HEK293 (cell line): ENCODE results near the gene HEATR5B.
A peak's percentile ranks its signal among the peaks of the same experiment; 100 is the strongest.

Experiments used
- CTCF ChIA-PET: fragments of 350-600 bp; formaldehyde crosslinking; extraction: SDS; loops from one replicate; lab custom pipeline; 2021; ENCODE audit warnings: antibody characterized with exemption; lab: Yijun Ruan, JAX
- POLR2A ChIA-PET: fragments of 300-600 bp; formaldehyde crosslinking; extraction: SDS; loops from one replicate; lab custom pipeline; 2020; ENCODE audit warnings: antibody characterized with exemption, inconsistent platforms; lab: Yijun Ruan, JAX
- H3K27ac ChIP-seq: fragments of 200-500 bp; sonication (Bioruptor generic); 2 replicates; pipeline ENCODE4 v1.5.1; 2014; ENCODE audit warnings: low read depth, low read length, control low read depth, inconsistent platforms; ENCODE audit errors: extremely low read depth
- H3K36me3 ChIP-seq, 2 experiments: fragments of 200-500 bp in 1 of 2; sonication (Bioruptor generic) in 1 of 2; 1 replicate in 1 of 2; 2 replicates in 1 of 2; pipeline ENCODE4 v1.5.1; 2014 to 2017; ENCODE audit warnings: inconsistent platforms in 2 of 2, low read length in 2 of 2; ENCODE audit not compliant: control insufficient read depth in 2 of 2, insufficient read depth in 1 of 2
- H3K4me1 ChIP-seq: fragments of 200-500 bp; sonication (Bioruptor generic); 2 replicates; pipeline ENCODE4 v1.5.1; 2014; ENCODE audit warnings: mild to moderate bottlenecking, low read length, inconsistent platforms; ENCODE audit not compliant: control insufficient read depth, insufficient read depth
- H3K4me3 ChIP-seq: 2 replicates; pipeline ENCODE4 v1.5.1; 2011; ENCODE audit warnings: low read depth, mild to moderate bottlenecking, control low read depth, low read length, moderate library complexity
- H3K9me3 ChIP-seq: fragments of 200-500 bp; sonication (Bioruptor generic); 2 replicates; pipeline ENCODE4 v1.5.1; 2014; ENCODE audit warnings: low read depth, low read length, inconsistent platforms; ENCODE audit not compliant: control insufficient read depth, insufficient read depth
- HOXA7 ChIP-seq: sonication (generic); formaldehyde crosslinking; IDR thresholded peaks from 2 replicates; pipeline ENCODE4 v1.8.1; 2022; ENCODE audit warnings: missing genetic modification reagents, borderline replicate concordance
- PRDM1 ChIP-seq: fragments of 450-650 bp; formaldehyde crosslinking; IDR thresholded peaks from 2 replicates; pipeline ENCODE4; 2016; ENCODE audit warnings: missing biosample characterization, missing genetic modification characterization
- SP7 ChIP-seq: fragments of 450-650 bp; formaldehyde crosslinking; IDR thresholded peaks from 2 replicates; pipeline ENCODE4 v1.5.1; 2016; ENCODE audit warnings: missing biosample characterization, missing genetic modification characterization
- WT1 ChIP-seq: fragments of 450-650 bp; formaldehyde crosslinking; IDR thresholded peaks from 2 replicates; pipeline ENCODE4 v1.5.1; 2016; ENCODE audit warnings: missing biosample characterization, missing genetic modification characterization
- ZNF140 ChIP-seq: fragments of 450-650 bp; formaldehyde crosslinking; IDR thresholded peaks from 2 replicates; pipeline ENCODE4 v1.5.1; 2016; ENCODE audit warnings: missing biosample characterization, missing genetic modification characterization
- ZNF211 ChIP-seq: fragments of 450-650 bp; formaldehyde crosslinking; IDR thresholded peaks from 2 replicates; pipeline ENCODE4 v1.5.1; 2016; ENCODE audit warnings: low read depth, missing biosample characterization, missing genetic modification characterization
- ZNF292 ChIP-seq: fragments of 450-650 bp; formaldehyde crosslinking; IDR thresholded peaks from 2 replicates; pipeline ENCODE4 v1.5.1; 2016; ENCODE audit warnings: low read depth, missing biosample characterization, missing genetic modification characterization, borderline replicate concordance
- ZNF335 ChIP-seq: fragments of 450-650 bp; formaldehyde crosslinking; conservative IDR thresholded peaks from 2 replicates; pipeline ENCODE4 v1.5.1; 2016; ENCODE audit warnings: missing biosample characterization, missing genetic modification characterization
- ZNF423 ChIP-seq: fragments of 450-650 bp; formaldehyde crosslinking; IDR thresholded peaks from 2 replicates; pipeline ENCODE4 v1.5.1; 2016; ENCODE audit warnings: missing biosample characterization, missing genetic modification characterization
- ZNF473 ChIP-seq: fragments of 450-650 bp; formaldehyde crosslinking; IDR thresholded peaks from 2 replicates; pipeline ENCODE4 v1.5.1; 2017; ENCODE audit warnings: missing biosample characterization, missing genetic modification characterization
- ZNF548 ChIP-seq: fragments of 450-650 bp; formaldehyde crosslinking; IDR thresholded peaks from 2 replicates; pipeline ENCODE4 v1.5.1; 2016; ENCODE audit warnings: missing biosample characterization, missing genetic modification characterization
- ZNF596 ChIP-seq: fragments of 450-650 bp; IDR thresholded peaks from 2 replicates; pipeline ENCODE4 v1.5.0; 2018; ENCODE audit warnings: missing biosample characterization, mild to moderate bottlenecking, missing genetic modification characterization, moderate library complexity
- ZNF654 ChIP-seq: fragments of 450-650 bp; formaldehyde crosslinking; IDR thresholded peaks from 2 replicates; pipeline ENCODE4 v1.5.1; 2016; ENCODE audit warnings: low read depth, missing biosample characterization, missing genetic modification characterization
- ZNF776 ChIP-seq: fragments of 450-650 bp; formaldehyde crosslinking; IDR thresholded peaks from 2 replicates; pipeline ENCODE4 v1.5.0; 2017; ENCODE audit warnings: missing biosample characterization, missing genetic modification characterization, borderline replicate concordance
- TF ChIP-seq, protein P1 (sequence below): fragments of 450-650 bp; formaldehyde crosslinking; IDR thresholded peaks from 2 replicates; pipeline ENCODE4 v1.5.1; 2017; ENCODE audit warnings: missing biosample characterization, missing genetic modification characterization
- TF ChIP-seq, protein P2 (sequence below): fragments of 450-650 bp; formaldehyde crosslinking; IDR thresholded peaks from 2 replicates; pipeline ENCODE4 v1.5.1; 2016; ENCODE audit warnings: missing biosample characterization, missing genetic modification characterization
- TF ChIP-seq, protein P3 (sequence below): fragments of 450-650 bp; formaldehyde crosslinking; IDR thresholded peaks from 2 replicates; pipeline ENCODE4 v1.5.1; 2016; ENCODE audit warnings: missing biosample characterization, missing genetic modification characterization
- TF ChIP-seq, protein P4 (sequence below): fragments of 450-650 bp; IDR thresholded peaks from 2 replicates; pipeline ENCODE4 v1.5.1; 2018; ENCODE audit warnings: missing biosample characterization, mild to moderate bottlenecking, missing genetic modification characterization
- TF ChIP-seq, protein P5 (sequence below): sonication (generic); formaldehyde crosslinking; IDR thresholded peaks from 2 replicates; pipeline ENCODE4 v1.8.1; 2022; ENCODE audit warnings: mild to moderate bottlenecking, moderate library complexity, missing genetic modification reagents

The HEATR5B gene

DNA sequence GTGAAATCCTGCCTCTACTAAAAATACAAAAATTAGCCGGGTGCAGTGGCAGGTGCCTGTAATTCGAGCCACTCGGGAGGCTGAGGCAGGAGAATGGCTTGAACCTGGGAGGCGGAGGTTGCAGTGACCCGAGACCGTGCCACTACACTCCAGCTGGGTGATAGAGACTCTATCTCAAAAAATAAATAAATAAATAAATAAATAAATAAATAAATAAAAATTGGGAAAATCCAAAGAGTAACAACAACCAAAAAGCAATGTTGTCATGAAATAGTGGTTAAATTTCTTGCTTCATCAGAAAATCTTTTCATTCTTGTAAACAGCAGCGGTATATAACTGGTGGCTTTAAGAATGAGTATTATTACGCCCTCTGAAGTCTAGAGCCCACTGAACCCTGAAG is 54.4 kb downstream of the HEATR5B start (continued):
- TF ChIP-seq, protein P1, sequence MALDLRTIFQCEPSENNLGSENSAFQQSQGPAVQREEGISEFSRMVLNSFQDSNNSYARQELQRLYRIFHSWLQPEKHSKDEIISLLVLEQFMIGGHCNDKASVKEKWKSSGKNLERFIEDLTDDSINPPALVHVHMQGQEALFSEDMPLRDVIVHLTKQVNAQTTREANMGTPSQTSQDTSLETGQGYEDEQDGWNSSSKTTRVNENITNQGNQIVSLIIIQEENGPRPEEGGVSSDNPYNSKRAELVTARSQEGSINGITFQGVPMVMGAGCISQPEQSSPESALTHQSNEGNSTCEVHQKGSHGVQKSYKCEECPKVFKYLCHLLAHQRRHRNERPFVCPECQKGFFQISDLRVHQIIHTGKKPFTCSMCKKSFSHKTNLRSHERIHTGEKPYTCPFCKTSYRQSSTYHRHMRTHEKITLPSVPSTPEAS, result no peak
- no peak for TF ChIP-seq PRDM1
- TF ChIP-seq ZNF596 (tag by site-specific recombination), result no peak
- no peak for TF ChIP-seq ZNF548 (tag by site-specific recombination)
- TF ChIP-seq ZNF140, result no peak

DNA sequence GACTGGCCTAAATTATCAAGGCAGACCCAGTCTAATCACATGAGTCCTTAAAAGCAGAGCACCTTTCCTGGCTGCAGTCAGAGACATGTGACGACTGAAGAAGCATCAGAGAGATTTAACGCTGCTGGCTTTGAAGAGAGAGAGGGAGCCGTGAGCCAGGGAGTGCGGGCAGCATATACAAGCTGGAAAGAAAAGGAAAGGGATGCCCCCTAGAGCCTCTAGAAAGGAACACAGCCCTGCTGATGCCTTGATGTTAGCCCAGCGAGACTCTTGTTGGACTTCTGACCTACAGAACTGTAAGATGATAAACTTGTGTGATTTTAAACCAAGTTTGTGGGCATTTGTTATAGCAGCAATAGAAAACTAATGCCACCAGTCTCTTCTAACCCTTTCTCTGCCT is 58.1 kb downstream of the HEATR5B start:
- H3K36me3 ChIP-seq, result peaks cover 10 to 48% of the 10 kb centered on the region in 2 experiments
- ChIA-PET POLR2A (no interaction called here), CTCF (no interaction called here)
- H3K27ac ChIP-seq, result no peak overlapping the region
- H3K4me1 ChIP-seq, result no peaks in the 10 kb centered on the region
- H3K4me3 ChIP-seq, result no peak overlapping the region
- H3K9me3 ChIP-seq, result no peaks in the 10 kb centered on the region
- TF ChIP-seq ZNF654 (peak; percentile 45), SP7 (tag by site-specific recombination) (no peak)
- TF ChIP-seq, all 188 proteins: peak for 1

DNA sequence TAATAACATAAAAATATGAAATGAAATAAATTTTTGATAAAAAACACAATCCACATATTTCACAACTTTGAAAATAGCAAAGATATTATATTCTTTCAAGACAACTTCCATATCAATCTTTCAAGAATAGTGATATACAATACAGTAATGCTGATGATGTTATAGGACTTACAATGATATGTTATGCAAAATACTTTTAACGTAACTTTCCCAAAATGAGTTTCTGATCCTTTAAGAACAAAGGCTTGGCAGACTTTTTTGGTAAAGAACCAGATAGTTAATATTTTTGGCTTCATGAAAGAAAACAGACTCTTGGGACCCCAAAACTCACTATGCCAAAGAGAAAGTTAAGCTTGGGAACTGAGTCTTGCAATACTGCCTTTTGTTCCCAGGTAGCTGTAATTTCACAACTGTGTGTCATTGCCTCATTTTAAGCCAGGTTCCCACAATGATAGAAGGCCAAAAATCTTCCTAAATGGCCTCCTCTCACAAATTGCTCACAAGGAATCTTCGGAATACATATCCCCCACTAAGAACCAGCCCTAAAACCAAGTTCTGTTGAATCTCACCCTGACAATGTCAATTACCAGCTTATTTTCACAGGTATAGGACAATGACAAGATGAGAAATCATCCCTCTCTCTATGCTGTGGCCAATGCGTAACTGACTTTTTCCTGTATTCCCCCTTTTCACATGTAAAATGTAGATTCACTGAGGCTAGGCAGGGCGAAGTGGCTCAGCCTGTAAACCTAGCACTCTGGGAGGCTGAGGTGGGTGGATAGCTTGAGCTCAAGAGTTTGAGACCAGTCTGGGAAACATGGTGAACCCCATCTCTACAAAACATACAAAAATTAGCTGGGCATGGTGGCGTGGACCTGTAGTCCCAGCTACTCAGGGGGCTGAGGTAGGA is 63.0 kb downstream of the HEATR5B start:
- POLR2A ChIA-PET, result no interaction called here
- H3K36me3 ChIP-seq, result peaks cover 30 to 63% of the 10 kb centered on the region in 2 experiments

More for the DNA sequence above, 63.0 kb downstream of the HEATR5B start:
- no peak for TF ChIP-seq ZNF776 (tag by site-specific recombination)
- no peak for TF ChIP-seq ZNF211 (tag by site-specific recombination)
- TF ChIP-seq, protein P2, sequence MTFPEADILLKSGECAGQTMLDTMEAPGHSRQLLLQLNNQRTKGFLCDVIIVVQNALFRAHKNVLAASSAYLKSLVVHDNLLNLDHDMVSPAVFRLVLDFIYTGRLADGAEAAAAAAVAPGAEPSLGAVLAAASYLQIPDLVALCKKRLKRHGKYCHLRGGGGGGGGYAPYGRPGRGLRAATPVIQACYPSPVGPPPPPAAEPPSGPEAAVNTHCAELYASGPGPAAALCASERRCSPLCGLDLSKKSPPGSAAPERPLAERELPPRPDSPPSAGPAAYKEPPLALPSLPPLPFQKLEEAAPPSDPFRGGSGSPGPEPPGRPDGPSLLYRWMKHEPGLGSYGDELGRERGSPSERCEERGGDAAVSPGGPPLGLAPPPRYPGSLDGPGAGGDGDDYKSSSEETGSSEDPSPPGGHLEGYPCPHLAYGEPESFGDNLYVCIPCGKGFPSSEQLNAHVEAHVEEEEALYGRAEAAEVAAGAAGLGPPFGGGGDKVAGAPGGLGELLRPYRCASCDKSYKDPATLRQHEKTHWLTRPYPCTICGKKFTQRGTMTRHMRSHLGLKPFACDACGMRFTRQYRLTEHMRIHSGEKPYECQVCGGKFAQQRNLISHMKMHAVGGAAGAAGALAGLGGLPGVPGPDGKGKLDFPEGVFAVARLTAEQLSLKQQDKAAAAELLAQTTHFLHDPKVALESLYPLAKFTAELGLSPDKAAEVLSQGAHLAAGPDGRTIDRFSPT (tag by site-specific recombination), result no peak
- no peak for TF ChIP-seq WT1 (tag by site-specific recombination)
- TF ChIP-seq HOXA7 (CRISPR knock-in tag), result no peak
- no peak for TF ChIP-seq ZNF473
- TF ChIP-seq, protein P1, result no peak
- no peak for TF ChIP-seq ZNF292 (tag by site-specific recombination)
- TF ChIP-seq, protein P3, sequence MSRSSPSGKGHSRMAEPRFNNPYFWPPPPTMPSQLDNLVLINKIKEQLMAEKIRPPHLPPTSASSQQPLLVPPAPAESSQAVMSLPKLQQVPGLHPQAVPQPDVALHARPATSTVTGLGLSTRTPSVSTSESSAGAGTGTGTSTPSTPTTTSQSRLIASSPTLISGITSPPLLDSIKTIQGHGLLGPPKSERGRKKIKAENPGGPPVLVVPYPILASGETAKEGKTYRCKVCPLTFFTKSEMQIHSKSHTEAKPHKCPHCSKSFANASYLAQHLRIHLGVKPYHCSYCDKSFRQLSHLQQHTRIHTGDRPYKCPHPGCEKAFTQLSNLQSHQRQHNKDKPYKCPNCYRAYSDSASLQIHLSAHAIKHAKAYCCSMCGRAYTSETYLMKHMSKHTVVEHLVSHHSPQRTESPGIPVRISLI (tag by site-specific recombination), result no peak
- TF ChIP-seq, protein P4, sequence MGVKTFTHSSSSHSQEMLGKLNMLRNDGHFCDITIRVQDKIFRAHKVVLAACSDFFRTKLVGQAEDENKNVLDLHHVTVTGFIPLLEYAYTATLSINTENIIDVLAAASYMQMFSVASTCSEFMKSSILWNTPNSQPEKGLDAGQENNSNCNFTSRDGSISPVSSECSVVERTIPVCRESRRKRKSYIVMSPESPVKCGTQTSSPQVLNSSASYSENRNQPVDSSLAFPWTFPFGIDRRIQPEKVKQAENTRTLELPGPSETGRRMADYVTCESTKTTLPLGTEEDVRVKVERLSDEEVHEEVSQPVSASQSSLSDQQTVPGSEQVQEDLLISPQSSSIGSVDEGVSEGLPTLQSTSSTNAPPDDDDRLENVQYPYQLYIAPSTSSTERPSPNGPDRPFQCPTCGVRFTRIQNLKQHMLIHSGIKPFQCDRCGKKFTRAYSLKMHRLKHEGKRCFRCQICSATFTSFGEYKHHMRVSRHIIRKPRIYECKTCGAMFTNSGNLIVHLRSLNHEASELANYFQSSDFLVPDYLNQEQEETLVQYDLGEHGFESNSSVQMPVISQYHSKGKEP, result no peak
- no peak for TF ChIP-seq ZNF335 (tag by site-specific recombination)
- TF ChIP-seq ZNF423 (tag by site-specific recombination), result no peak
- TF ChIP-seq, protein P5, sequence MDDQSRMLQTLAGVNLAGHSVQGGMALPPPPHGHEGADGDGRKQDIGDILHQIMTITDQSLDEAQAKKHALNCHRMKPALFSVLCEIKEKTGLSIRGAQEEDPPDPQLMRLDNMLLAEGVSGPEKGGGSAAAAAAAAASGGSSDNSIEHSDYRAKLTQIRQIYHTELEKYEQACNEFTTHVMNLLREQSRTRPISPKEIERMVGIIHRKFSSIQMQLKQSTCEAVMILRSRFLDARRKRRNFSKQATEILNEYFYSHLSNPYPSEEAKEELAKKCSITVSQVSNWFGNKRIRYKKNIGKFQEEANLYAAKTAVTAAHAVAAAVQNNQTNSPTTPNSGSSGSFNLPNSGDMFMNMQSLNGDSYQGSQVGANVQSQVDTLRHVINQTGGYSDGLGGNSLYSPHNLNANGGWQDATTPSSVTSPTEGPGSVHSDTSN (CRISPR knock-in tag), result no peak
- Histone ChIP-seq H3K9me3 (no peaks in the 10 kb centered on the region), H3K27ac (no peak overlapping the region), H3K4me1 (no peaks in the 10 kb centered on the region), H3K4me3 (no peak overlapping the region)
- CTCF ChIA-PET, result no interaction called here
